Suprapubic skin (tissue), 4 donors: ENCODE measurements around the gene MAEA. TPM values are rescaled to one million over a fixed set of nuclear protein-coding genes. Genes with fewer than 3 reads are reported as not detected.
"Not testable (repeated sequence)": the region's sequence is repeated elsewhere in the genome, so short reads cannot be mapped to it uniquely, and the experiment has no call there.

ENCODE experiments used
- DNase-seq, 2 donors: peaks; one replicate each; pipeline ENCODE4 v3.0.0-alpha.2; 2019; ENCODE audit warnings: low spot score in 2 of 2
- H3K27ac ChIP-seq: fragments of 200-600 bp; sonication (generic); one replicate; pipeline ENCODE4 v1.5.1; 2019
- H3K27me3 ChIP-seq: fragments of 200-600 bp; sonication (generic); one replicate; pipeline ENCODE4 v1.5.1; 2019
- H3K36me3 ChIP-seq: fragments of 200-600 bp; sonication (generic); one replicate; pipeline ENCODE4 v1.5.1; 2019
- H3K4me1 ChIP-seq: fragments of 200-600 bp; sonication (generic); one replicate; pipeline ENCODE4 v1.5.1; 2019
- H3K4me3 ChIP-seq: fragments of 200-600 bp; sonication (generic); one replicate; pipeline ENCODE4 v1.5.1; 2019; ENCODE audit warnings: mild to moderate bottlenecking
- H3K9me3 ChIP-seq: fragments of 200-600 bp; sonication (generic); one replicate; pipeline ENCODE4 v1.5.1; 2019
- EP300 ChIP-seq: sonication (generic); formaldehyde crosslinking; IDR thresholded peaks from one replicate; pipeline ENCODE4 v1.6.1; 2017; ENCODE audit warnings: antibody characterized with exemption
- POLR2A ChIP-seq, 2 donors: fragments of 450-650 bp; IDR thresholded peaks; one replicate each; pipeline ENCODE4 v1.6.1; 2017; ENCODE audit warnings: antibody characterized with exemption in 2 of 2, mild to moderate bottlenecking in 2 of 2, moderate library complexity in 2 of 2
- POLR2AphosphoS5 ChIP-seq, 3 donors: sonication (generic); formaldehyde crosslinking; IDR thresholded peaks; one replicate each; pipeline ENCODE4 v1.6.1; 2017; ENCODE audit warnings: antibody characterized with exemption in 3 of 3
- WGBS: methylation state at CpG from one replicate; pipeline ENCODE4 v1.1.5; 2018; 5-methylcytosine and 5-hydroxymethylcytosine counted together
- total RNA-seq, 4 donors: library from RNA; depleted of rRNA; stranded (reverse); fragments of >200 nt; gene quantifications; one replicate each; pipeline ENCODE4 v1.1.0, GENCODE V29; 2016
- TF ChIP-seq, protein P1 (sequence below), 2 donors: fragments of 200-600 bp in 1 of 2; fragments of 450-650 bp in 1 of 2; sonication (generic) in 1 of 2; IDR thresholded peaks; one replicate each; pipeline ENCODE4 v1.5.1; 2016 to 2019; ENCODE audit warnings: antibody characterized with exemption in 2 of 2, mild to moderate bottlenecking in 1 of 2, moderate library complexity in 1 of 2

The MAEA gene
- total RNA-seq, 4 donors from 2014 or later = 58.7 to 112 (median 69.5) TPM

DNA sequence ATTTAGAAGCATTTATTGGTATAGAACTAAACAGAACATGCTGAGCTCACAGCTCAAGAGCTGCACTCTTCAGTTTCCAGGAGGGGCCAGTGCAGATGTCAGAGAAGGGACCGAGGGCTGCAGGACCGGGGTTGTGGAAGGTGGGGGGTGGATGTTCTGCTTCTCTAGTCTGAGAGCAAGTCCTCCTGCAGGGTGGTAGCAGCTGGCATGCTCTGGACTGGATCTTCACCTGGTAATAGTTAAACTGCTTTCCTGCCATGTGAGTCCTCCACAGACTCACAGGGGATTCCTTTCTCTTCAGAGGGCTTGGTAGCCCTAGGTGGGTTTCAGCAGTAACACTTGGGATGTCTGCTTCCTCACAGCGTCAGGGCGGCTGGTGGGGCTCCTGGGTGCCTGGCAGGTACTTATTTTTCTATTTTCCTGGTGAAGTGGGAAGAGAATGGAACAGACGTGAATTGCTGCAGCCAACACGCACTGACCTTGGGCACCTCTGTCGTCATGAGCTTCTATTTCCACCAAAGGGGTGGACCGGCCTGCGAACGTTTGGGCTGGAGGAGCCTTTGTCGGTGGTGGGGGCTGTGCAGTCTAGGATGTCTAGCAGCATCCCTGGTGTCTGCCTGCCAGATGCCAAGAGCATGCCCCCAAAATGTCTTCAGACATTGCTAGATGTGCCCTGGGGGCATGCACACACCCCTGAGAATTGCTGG lies 2.5 kb downstream of the MAEA start:
- peak in 1 of 2 donors; percentile 64 for DNase-seq
- 62% methylated on average over 11 of the region's 11 CpGs for WGBS
- peaks cover 5% of the 10 kb centered on the region for H3K36me3 ChIP-seq
- H3K27me3 ChIP-seq = no peaks in the 10 kb centered on the region
- H3K4me1 ChIP-seq = peaks cover 61% of the 10 kb centered on the region
- H3K9me3 ChIP-seq = no peaks in the 10 kb centered on the region
- H3K4me3 ChIP-seq = no peak overlapping the region
- TF ChIP-seq, protein P1, sequence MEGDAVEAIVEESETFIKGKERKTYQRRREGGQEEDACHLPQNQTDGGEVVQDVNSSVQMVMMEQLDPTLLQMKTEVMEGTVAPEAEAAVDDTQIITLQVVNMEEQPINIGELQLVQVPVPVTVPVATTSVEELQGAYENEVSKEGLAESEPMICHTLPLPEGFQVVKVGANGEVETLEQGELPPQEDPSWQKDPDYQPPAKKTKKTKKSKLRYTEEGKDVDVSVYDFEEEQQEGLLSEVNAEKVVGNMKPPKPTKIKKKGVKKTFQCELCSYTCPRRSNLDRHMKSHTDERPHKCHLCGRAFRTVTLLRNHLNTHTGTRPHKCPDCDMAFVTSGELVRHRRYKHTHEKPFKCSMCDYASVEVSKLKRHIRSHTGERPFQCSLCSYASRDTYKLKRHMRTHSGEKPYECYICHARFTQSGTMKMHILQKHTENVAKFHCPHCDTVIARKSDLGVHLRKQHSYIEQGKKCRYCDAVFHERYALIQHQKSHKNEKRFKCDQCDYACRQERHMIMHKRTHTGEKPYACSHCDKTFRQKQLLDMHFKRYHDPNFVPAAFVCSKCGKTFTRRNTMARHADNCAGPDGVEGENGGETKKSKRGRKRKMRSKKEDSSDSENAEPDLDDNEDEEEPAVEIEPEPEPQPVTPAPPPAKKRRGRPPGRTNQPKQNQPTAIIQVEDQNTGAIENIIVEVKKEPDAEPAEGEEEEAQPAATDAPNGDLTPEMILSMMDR (IDR thresholded peaks at IDR 0.05) = no peak
- no peak for TF ChIP-seq EP300
- TF ChIP-seq POLR2A (IDR thresholded peaks at IDR 0.05) = no peak
- TF ChIP-seq POLR2AphosphoS5 (IDR thresholded peaks at IDR 0.05) = no peak
- no peak overlapping the region for H3K27ac ChIP-seq

DNA sequence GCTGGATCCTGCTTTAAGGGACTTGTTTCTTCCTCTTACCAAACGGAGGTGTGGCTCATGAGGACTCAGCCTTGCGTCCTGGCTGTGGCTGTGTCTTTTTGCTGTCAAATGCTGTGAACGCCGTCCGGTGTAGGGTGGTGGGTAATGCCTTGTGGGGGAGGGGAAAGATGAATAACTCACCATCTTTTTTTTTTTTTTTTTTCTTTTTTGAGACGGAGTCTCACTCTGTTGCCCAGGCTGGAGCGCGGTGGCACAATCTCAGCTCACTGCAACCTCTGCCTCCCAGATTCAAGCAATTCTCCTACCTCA lies 3.0 kb downstream of the MAEA start:
- not testable (repeated sequence) for H3K4me3 ChIP-seq, DNase-seq, H3K27me3 ChIP-seq, H3K9me3 ChIP-seq, H3K27ac ChIP-seq
- WGBS = 61% methylated on average over 8 of the region's 8 CpGs
- Histone ChIP-seq H3K4me1 (peaks cover 61% of the 10 kb centered on the region), H3K36me3 (peaks cover 10% of the 10 kb centered on the region)

DNA sequence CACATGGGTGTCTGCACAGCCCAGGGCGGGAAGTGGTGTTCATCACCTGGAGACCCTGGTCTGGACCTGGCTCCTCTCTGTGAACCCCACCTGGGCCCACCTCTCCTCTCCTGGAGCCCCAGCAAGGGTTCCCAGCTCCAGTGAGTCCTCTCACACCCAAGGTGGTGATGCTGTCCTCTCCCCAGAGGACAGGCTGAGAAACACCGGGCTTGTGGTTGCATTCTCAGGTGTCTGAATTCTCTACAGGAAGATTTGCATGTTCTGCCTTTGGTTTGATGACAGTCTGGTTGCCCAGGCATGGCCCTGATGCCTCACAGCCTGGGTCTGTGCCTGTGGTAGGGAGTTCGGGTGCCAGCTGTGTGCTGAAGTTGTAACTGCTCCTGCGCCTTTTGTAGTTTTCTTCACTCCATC lies 3.8 kb downstream of the MAEA start:
- no peaks in the 10 kb centered on the region for H3K27me3 ChIP-seq
- DNase-seq = peak in 1 of 2 donors; percentile 21
- peaks cover 19% of the 10 kb centered on the region for H3K36me3 ChIP-seq
- WGBS = 73% methylated on average over 4 of the region's 4 CpGs
- H3K27ac ChIP-seq = no peak overlapping the region
- H3K4me3 ChIP-seq = no peak overlapping the region
- TF ChIP-seq EP300 (no peak), POLR2AphosphoS5 (IDR thresholded peaks at IDR 0.05) (no peak), POLR2A (IDR thresholded peaks at IDR 0.05) (no peak)
- TF ChIP-seq, protein P1 (IDR thresholded peaks at IDR 0.05) = no peak
- H3K9me3 ChIP-seq = no peaks in the 10 kb centered on the region
- H3K4me1 ChIP-seq = peaks cover 61% of the 10 kb centered on the region

DNA sequence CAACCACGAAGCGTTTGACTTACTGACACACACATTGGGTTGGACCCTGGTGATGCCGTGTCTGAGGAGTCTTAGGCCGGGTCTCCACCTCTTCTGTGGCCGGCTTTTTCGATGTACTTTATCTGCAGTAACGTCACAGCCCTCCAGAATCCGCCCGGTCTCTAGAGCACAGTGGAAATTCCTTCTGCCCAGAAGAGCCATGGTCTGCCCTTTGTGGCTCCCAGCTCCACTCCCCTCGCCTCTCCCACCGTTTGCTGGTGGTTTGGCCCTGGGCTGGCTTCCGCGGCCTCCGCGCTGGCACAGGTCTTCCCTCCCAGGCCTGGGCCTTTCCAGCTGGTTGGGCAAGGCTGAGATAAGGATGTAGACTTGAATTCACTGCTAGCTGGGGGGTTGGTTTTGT lies 4.3 kb downstream of the MAEA start:
- H3K36me3 ChIP-seq = peaks cover 20% of the 10 kb centered on the region
- peak in 1 of 2 donors; percentile 64 for DNase-seq
- no peak overlapping the region for H3K27ac ChIP-seq
- H3K27me3 ChIP-seq = no peaks in the 10 kb centered on the region
- H3K4me1 ChIP-seq = peaks cover 57% of the 10 kb centered on the region
- WGBS = 67% methylated on average over 15 of the region's 15 CpGs
- H3K4me3 ChIP-seq = no peak overlapping the region
- no peaks in the 10 kb centered on the region for H3K9me3 ChIP-seq
- TF ChIP-seq POLR2A (IDR thresholded peaks at IDR 0.05) (no peak), POLR2AphosphoS5 (IDR thresholded peaks at IDR 0.05) (no peak), EP300 (no peak)
- TF ChIP-seq, protein P1 (IDR thresholded peaks at IDR 0.05) = no peak

DNA sequence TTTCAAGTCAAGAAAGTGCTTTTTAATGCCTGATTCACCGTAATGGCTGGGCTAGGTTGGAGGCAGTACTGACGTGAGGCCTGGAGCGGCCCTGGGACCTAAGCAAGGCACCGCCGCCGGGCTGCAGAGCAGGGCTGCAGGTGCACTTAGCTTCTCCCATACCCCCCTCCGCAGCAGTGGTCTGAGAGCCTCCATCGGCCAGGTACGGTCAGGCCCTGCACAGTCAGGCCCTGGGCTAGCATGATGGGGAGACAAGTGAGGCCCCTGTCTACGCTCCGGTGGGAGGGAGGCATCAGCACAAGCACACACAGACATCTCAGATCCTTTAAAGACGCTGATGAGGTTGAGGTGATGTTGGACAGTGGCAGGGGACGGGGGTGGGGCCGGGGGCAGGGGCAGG lies 4.7 kb downstream of the MAEA start:
- H3K27ac ChIP-seq = no peak overlapping the region
- TF ChIP-seq POLR2AphosphoS5 (IDR thresholded peaks at IDR 0.05) (no peak), POLR2A (IDR thresholded peaks at IDR 0.05) (no peak), EP300 (no peak)
- TF ChIP-seq, protein P1 (IDR thresholded peaks at IDR 0.05) = no peak
- WGBS = 74% methylated on average over 9 of the region's 14 CpGs
- H3K4me3 ChIP-seq = no peak overlapping the region
- DNase-seq = no peak
- peaks cover 24% of the 10 kb centered on the region for H3K36me3 ChIP-seq
- peaks cover 54% of the 10 kb centered on the region for H3K4me1 ChIP-seq
- H3K27me3 ChIP-seq = no peaks in the 10 kb centered on the region
- no peaks in the 10 kb centered on the region for H3K9me3 ChIP-seq

DNA sequence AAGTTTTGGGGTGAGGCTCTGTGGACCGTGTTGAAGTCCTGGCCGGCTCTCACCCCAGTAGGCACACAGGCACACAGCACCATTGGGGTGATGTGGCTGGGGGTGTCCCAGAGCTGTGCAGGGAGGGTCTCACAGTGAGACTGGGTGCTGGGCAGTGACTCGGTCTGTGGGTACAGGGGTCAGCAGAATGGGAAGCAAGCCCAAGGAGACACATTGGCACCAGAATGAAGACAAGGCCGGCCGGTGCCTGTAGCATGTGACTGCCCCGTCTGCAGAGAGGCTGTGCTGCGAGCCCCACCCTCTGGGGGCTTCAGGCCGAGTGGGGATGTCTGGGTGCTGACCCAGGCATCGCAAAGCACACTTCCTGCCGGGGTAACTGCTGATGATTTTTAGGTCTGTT lies 5.2 kb downstream of the MAEA start:
- TF ChIP-seq POLR2A (IDR thresholded peaks at IDR 0.05) = no peak
- TF ChIP-seq, protein P1 (IDR thresholded peaks at IDR 0.05) = no peak
- no peak for TF ChIP-seq POLR2AphosphoS5 (IDR thresholded peaks at IDR 0.05)
- TF ChIP-seq EP300 = no peak
- DNase-seq = no peak

More for the DNA sequence above, 5.2 kb downstream of the MAEA start:
- Histone ChIP-seq H3K9me3 (no peaks in the 10 kb centered on the region), H3K27ac (no peak overlapping the region), H3K27me3 (no peaks in the 10 kb centered on the region), H3K36me3 (peaks cover 26% of the 10 kb centered on the region), H3K4me3 (no peak overlapping the region), H3K4me1 (peaks cover 54% of the 10 kb centered on the region)
- WGBS = 65% methylated on average over 10 of the region's 10 CpGs
